ENCODE results near the gene LRRK1.

The LRRK1 gene

DNA sequence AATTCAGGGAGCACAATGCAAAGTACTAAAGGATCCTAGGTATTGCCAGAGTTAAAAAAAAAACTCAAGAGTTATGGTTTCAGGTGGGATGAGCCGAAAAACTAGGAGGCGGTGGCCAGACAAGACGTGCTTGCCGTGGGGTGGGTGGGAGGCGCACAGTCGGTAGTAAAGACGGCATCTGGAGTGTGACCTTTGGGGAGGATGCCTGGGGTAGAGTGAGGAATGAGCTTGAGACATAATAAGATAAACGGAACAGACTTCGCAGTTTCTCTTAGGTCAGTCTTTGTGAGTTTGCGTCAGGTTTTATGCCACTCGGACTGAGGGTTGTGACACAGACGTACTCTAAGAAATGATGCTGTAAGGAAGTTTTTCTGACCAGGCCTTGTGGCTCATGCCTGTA is 139.6 kb downstream of the LRRK1 start:
- TF ChIP-seq, protein P1, sequence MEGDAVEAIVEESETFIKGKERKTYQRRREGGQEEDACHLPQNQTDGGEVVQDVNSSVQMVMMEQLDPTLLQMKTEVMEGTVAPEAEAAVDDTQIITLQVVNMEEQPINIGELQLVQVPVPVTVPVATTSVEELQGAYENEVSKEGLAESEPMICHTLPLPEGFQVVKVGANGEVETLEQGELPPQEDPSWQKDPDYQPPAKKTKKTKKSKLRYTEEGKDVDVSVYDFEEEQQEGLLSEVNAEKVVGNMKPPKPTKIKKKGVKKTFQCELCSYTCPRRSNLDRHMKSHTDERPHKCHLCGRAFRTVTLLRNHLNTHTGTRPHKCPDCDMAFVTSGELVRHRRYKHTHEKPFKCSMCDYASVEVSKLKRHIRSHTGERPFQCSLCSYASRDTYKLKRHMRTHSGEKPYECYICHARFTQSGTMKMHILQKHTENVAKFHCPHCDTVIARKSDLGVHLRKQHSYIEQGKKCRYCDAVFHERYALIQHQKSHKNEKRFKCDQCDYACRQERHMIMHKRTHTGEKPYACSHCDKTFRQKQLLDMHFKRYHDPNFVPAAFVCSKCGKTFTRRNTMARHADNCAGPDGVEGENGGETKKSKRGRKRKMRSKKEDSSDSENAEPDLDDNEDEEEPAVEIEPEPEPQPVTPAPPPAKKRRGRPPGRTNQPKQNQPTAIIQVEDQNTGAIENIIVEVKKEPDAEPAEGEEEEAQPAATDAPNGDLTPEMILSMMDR (IDR thresholded peaks at IDR 0.05; ENCODE audit: extremely low read depth, insufficient read depth, missing control alignments): no peak
- DNase-seq (ENCODE audit: low spot score): no peak
- in situ Hi-C loops (cut with MboI; ENCODE audit: low pct_unique_long_range_greater_than_20kb, low sequenced_read_pairs, unreplicated experiment): no loop called here

DNA sequence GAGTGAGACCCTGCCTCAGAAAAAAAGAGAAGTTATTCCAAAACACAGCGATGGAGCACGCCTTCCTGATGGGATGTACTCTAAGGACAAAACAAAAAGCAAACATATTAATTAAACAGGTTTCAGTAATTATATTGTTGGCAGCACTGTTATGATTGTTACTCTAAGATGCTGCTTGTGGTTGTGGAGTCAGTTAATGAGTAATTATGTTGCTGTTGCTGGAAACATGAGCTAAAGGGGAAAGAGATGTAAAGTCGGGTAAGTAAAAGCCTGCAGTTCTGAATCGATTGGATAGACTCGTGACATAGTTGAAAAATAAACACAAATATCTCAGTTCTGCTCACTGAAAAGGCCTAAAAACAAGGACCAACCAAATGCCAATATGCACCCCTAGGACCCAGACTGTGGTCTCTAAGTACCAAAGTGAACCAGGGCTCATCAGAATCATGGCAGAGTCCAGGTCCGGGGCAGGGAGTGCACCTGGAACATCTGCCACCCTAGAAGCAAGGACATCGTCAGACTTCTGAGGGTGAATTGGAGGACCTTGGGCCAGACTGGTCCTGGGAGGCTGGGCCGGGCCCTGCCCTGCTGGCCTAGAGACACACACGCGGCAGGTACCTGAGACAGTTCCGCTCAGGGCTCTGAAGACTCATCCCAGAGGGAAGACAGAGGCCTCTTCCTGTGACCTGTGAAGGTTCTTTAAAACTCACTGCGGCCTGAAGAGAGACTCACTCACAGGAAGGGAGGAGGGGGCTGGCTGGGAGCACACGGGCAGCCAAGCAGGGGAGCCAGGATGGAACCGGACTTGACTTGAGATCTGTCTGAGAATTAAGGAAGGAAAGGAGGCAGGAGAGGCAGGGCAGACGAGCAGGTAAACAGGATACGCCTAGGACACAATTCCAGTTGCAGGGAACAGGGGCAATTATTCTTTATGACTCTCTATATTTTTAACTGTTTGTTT is 140.5 kb downstream of the LRRK1 start:
- TF ChIP-seq, protein P1 (IDR thresholded peaks at IDR 0.05; ENCODE audit: extremely low read depth, insufficient read depth, missing control alignments): no peak
- no peak for DNase-seq (ENCODE audit: low spot score)
- in situ Hi-C loops (cut with MboI; ENCODE audit: low pct_unique_long_range_greater_than_20kb, low sequenced_read_pairs, unreplicated experiment): no loop called here

DNA sequence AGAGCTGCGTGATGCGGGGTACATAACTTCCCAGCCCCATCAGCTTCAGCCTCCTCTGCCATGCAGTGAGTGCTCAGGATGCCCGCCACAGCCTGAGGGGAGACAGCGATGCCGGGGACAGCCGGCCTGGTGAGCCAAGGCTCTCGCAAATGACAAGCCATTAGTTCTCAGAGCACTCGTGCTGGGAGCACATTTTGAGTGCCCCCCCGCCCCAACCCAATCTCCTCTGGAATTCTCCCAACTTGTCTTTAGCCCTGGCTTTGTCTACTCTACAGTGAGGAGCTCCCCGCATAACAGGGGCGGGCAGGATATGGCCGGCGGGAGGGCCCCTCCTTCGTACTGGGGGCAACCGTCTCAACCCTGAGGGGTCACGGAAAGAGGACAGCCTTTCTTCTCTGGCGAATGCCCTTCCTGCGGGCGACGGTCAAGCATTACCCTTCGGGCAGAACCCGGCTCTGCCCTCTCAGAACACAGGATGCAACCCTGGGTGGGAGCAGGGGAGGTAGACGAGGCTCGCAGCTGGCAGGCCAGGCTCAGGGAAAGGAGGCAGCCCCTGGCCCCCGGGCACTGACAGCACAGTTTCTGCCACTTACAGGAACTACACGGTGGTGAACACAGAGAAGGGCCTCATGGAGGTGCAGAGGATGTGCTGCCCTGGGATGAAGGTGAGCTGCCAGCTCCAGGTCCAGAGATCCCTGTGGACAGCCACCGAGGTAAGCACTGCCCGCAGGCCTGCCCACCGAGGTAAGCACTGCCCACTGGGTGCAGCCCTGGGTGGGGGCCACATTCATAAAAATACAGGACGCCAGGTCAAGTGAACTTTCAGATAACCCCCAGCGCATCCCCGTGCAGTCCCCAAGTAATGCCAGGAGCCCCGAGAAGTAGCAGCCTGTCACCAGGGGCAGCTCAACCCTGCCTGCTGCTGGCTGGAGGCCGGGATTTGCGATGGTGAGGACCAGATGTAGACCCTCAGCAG is 141.7 kb downstream of the LRRK1 start:
- no peak for DNase-seq (ENCODE audit: low spot score)
- in situ Hi-C loops (cut with MboI; ENCODE audit: low pct_unique_long_range_greater_than_20kb, low sequenced_read_pairs, unreplicated experiment): no loop called here
- TF ChIP-seq, protein P1 (IDR thresholded peaks at IDR 0.05; ENCODE audit: extremely low read depth, insufficient read depth, missing control alignments): no peak

DNA sequence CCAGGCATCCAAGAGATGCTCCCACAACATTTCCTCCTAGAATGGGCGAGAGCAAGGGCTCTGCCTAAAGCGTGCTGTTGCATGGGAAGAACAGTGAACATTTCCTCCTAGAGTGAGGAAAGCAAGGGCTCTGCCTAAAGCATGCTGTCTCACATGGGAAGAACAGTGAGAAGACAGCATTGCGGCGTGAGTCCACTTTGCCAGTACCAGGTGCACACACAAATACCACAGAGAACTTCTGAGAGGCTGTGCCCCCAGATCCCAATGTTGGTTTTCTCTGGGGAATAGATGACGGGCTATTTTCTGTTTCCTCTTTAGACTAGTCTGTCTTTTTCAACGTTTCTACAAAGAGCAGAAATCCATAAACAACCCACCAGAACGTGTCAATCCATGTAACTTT is 142.9 kb downstream of the LRRK1 start:
- TF ChIP-seq, protein P1 (IDR thresholded peaks at IDR 0.05; ENCODE audit: extremely low read depth, insufficient read depth, missing control alignments): no peak
- in situ Hi-C loops (cut with MboI; ENCODE audit: low pct_unique_long_range_greater_than_20kb, low sequenced_read_pairs, unreplicated experiment): no loop called here
- no peak for DNase-seq (ENCODE audit: low spot score)

DNA sequence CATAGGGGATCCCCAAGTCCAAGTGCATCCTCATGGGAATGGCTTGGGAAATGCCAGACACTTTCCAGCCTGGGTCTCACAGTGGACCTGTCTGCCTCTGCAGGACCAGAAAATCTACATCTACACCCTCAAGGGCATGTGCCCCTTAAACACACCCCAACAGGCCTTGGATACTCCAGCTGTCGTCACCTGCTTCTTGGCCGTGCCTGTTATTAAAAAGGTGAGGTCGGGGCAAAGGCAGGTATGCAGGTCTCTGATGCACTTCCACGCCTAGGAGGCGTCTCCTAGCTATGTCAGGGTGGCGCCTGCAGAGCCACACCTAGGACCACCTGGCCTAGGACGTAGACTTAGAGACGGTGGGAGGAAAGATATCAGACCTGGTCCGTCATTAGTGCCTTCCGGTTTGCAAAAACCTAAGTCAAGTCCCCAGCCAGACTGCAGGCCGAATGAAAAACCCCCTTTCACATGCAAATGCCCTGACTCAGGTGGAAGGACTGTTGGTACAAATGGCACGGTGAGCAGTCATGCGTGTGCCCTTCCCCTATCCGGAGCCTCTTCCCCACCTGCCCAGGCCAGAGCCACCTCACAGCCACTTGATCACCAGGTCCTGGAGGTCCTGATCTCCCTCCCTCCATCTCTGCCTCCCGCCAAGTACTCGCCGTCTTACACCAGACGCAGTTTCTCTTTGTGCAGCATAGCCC is 143.5 kb downstream of the LRRK1 start:
- TF ChIP-seq, protein P1 (IDR thresholded peaks at IDR 0.05; ENCODE audit: extremely low read depth, insufficient read depth, missing control alignments): no peak
- in situ Hi-C loops (cut with MboI; ENCODE audit: low pct_unique_long_range_greater_than_20kb, low sequenced_read_pairs, unreplicated experiment): no loop called here
- DNase-seq (ENCODE audit: low spot score): no peak

DNA sequence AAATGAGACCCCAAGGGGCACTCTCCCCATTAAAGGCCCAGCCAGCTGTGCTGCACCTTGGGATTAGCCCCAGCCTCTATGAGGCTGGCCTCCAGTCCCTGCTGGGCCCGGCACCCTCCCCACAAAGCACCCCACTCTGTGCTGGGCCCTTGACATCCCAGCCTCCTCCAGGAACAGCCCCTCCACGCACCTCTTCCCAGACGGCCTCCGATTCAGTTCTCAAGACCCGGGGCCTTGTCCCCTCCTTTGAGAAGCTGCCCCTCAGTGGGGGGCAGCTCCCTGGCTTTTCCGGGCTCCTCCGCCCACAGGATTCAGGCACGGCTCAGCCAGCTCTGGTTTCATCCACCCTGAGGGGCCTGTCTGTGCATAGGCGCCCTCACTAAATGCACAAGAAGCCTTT is 144.1 kb downstream of the LRRK1 start:
- in situ Hi-C loops (cut with MboI; ENCODE audit: low pct_unique_long_range_greater_than_20kb, low sequenced_read_pairs, unreplicated experiment): no loop called here
- no peak for DNase-seq (ENCODE audit: low spot score)
- TF ChIP-seq, protein P1 (IDR thresholded peaks at IDR 0.05; ENCODE audit: extremely low read depth, insufficient read depth, missing control alignments): no peak
